NCI-H1092 (cell line): ENCODE measurements around the gene CTNNBL1.

ENCODE experiments used
- DNase-seq: peaks from one replicate; lab custom pipeline; 2025; lab: John Stamatoyannopoulos, UW

The CTNNBL1 gene

GRCh38 chr20:37879843-37880242, 186.0 kb downstream of the CTNNBL1 start:
- DNase-seq, result no peak

GRCh38 chr20:37880726-37881591, 187.1 kb downstream of the CTNNBL1 start:
- DNase-seq, result peak; percentile 49

- no peak for DNase-seq
Measured at GRCh38 chr20:37881601-37882343, 187.9 kb downstream of the CTNNBL1 start.

GRCh38 chr20:37882961-37883712, 189.3 kb downstream of the CTNNBL1 start:
- no peak for DNase-seq

- no peak for DNase-seq
Measured at GRCh38 chr20:37885042-37885441, 191.2 kb downstream of the CTNNBL1 start.

- DNase-seq, result peak; percentile 29
Measured at GRCh38 chr20:37885593-37886503, 192.0 kb downstream of the CTNNBL1 start.

- DNase-seq, result no peak
Measured at GRCh38 chr20:37886851-37887297, 193.0 kb downstream of the CTNNBL1 start.

- DNase-seq, result no peak
Measured at GRCh38 chr20:37888641-37889040, 194.8 kb downstream of the CTNNBL1 start.

GRCh38 chr20:37890108-37890507, 196.3 kb downstream of the CTNNBL1 start:
- DNase-seq, result no peak

GRCh38 chr20:37890643-37891042, 196.8 kb downstream of the CTNNBL1 start:
- peak; percentile 51 for DNase-seq

GRCh38 chr20:37892001-37892400, 198.2 kb downstream of the CTNNBL1 start:
- DNase-seq, result no peak

- no peak for DNase-seq
Measured at GRCh38 chr20:37893566-37894241, 199.9 kb downstream of the CTNNBL1 start.

GRCh38 chr20:37894454-37894853, 200.6 kb downstream of the CTNNBL1 start:
- DNase-seq, result no peak

GRCh38 chr20:37895166-37895565, 201.3 kb downstream of the CTNNBL1 start:
- peak; percentile 23 for DNase-seq

GRCh38 chr20:37896932-37897548, 203.2 kb downstream of the CTNNBL1 start:
- peak; percentile 45 for DNase-seq

GRCh38 chr20:37898233-37899104, 204.6 kb downstream of the CTNNBL1 start:
- no peak for DNase-seq

- DNase-seq, result no peak
Measured at GRCh38 chr20:37899105-37900045, 205.5 kb downstream of the CTNNBL1 start.

GRCh38 chr20:37901240-37901639, 207.4 kb downstream of the CTNNBL1 start:
- DNase-seq, result no peak
